ENCODE results near the gene PRKCE.

The PRKCE gene

GRCh38 chr2:45936623-45936979 is 285.1 kb downstream of the PRKCE start:
- DNase-seq (ENCODE audit: low spot score), result no peak

GRCh38 chr2:45937990-45938389 is 286.5 kb downstream of the PRKCE start:
- no peak for DNase-seq (ENCODE audit: low spot score)

- no peak for DNase-seq (ENCODE audit: low spot score)
Observed at GRCh38 chr2:45938649-45939511, 287.4 kb downstream of the PRKCE start.

- DNase-seq (ENCODE audit: low spot score), result no peak
Observed at GRCh38 chr2:45941531-45942236, 290.2 kb downstream of the PRKCE start.

GRCh38 chr2:45942237-45942738 is 290.8 kb downstream of the PRKCE start:
- no peak for DNase-seq (ENCODE audit: low spot score)

- DNase-seq (ENCODE audit: low spot score), result no peak
Observed at GRCh38 chr2:45943219-45944044, 292.0 kb downstream of the PRKCE start.

- no peak for DNase-seq (ENCODE audit: low spot score)
Observed at GRCh38 chr2:45944074-45944473, 292.6 kb downstream of the PRKCE start.

GRCh38 chr2:45945302-45945717 is 293.8 kb downstream of the PRKCE start:
- DNase-seq (ENCODE audit: low spot score), result no peak

GRCh38 chr2:45946023-45946422 is 294.5 kb downstream of the PRKCE start:
- no peak for DNase-seq (ENCODE audit: low spot score)

- no peak for DNase-seq (ENCODE audit: low spot score)
Observed at GRCh38 chr2:45950606-45951005, 299.1 kb downstream of the PRKCE start.

- DNase-seq (ENCODE audit: low spot score), result no peak
Observed at GRCh38 chr2:45951025-45951727, 299.7 kb downstream of the PRKCE start.

GRCh38 chr2:45952591-45952990 is 301.1 kb downstream of the PRKCE start:
- no peak for DNase-seq (ENCODE audit: low spot score)

GRCh38 chr2:45953376-45954027 is 302.0 kb downstream of the PRKCE start:
- no peak for DNase-seq (ENCODE audit: low spot score)

GRCh38 chr2:45954233-45954850 is 302.9 kb downstream of the PRKCE start:
- DNase-seq (ENCODE audit: low spot score), result no peak

GRCh38 chr2:45957533-45958227 is 306.2 kb downstream of the PRKCE start:
- DNase-seq (ENCODE audit: low spot score), result no peak

- DNase-seq (ENCODE audit: low spot score), result no peak
Observed at GRCh38 chr2:45960057-45960863, 308.8 kb downstream of the PRKCE start.

GRCh38 chr2:45962177-45962921 is 310.9 kb downstream of the PRKCE start:
- no peak for DNase-seq (ENCODE audit: low spot score)

GRCh38 chr2:45963816-45964215 is 312.3 kb downstream of the PRKCE start:
- DNase-seq (ENCODE audit: low spot score), result no peak

Measured in D341Med (cell line).